ENCODE measurements around the gene LCE1D.

Gene LCE1D, protein sequence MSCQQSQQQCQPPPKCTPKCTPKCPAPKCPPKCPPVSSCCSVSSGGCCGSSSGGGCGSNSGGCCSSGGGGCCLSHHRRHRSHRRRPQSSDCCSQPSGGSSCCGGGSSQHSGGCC
- total RNA-seq = 0 reads per million in 4 experiments

DNA sequence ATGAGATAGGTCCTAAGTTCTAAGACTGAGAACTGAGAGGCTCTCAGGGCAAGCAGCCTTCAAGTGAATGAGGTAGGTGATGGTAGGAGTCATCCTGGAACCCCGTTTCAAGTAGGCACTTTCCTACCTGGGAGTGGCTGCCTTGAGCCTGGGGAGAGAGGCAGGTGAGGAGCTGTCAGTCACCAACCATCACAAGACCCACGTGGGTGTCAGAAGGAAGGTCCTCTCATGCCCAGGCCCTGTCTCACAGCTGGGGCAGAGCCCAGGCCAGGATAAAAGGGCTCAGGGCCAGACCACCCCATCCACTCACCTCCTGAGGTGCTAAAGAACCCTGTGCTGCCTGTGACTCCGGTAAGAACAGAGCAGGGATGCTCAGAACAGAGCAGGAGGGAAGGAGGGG, at the start of gene LCE1D:
Gene LCE1D, plus strand, starts transcription at position 301 of the 400 bp plus-strand sequence. CDS start 1,074 bp downstream, outside the sequence.
- no peak for DNase-seq

DNA sequence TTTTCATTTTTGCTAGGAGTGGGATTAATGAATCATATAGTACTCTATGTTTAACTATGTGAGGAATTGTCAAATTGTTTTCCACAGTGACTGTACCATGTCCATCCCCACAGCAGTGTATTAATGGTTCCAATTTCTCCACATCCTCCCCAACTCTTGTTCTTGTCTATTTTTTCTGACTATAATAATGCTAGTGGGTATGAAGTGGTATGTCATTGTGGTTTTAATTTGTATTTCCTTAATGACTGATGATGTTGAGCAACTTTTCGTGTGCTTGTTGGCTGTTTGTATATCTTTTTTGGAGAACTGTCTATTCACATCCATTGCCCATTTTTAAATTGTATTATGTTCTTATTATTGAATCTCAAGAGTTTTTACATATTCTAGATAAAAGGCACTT, 48.7 kb upstream of the LCE1D start:
- DNase-seq = no peak

DNA sequence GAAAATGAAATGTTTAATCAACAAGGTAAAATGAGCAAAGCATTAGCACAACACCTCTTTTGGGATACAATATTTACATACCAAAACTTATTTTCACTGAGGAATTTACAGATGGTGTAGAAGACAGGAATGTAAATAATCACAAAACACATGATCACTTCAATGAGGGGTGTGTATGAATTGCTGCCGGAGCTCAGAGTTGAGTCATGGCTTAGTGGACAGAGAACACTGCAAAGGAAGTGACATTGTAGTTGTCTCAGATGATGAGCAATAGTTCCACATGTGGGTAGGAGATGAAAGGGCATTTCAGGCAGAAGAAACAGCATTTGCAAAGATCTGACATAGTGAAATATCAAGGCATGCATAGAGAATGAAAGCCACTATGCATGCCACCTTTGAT, 44.3 kb upstream of the LCE1D start:
- DNase-seq = no peak

DNA sequence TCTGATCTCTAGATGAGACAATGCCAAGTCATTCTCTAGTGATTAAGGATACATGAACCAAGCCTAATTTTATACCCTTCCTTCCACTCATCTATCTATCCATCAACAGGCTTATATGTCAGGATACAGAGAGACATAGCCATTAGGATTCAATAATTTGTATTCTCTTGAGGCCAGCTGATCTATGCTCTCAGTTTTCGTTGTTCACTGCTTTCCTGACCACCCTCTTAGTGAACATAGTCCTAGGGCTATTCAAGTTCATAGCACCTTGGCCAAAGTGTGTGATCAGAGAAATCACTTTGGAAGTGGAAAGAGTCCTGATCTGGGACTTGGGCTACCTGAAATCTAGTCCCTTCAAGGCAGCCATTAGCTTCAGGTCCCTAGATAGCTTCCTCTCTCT, 42.9 kb upstream of the LCE1D start:
- DNase-seq = no peak

DNA sequence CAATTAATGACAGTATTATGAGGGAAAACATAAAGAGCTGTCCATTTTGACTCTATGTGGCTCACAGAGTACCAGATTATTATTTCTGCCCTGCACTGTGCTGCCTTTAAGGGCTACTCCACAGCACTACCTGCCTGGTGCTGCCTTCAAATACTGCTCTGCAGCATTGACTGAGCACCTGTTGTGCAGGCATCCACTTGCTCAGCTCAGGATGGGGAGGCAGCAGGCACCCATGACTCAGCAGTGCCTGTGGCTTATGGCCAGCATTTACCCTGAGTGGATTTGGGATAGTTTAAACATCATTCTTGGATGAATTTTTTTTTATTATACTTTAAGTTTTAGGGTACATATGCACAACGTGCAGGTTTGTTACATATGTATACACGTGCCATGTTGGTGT, 39.6 kb upstream of the LCE1D start:
- DNase-seq = no peak

DNA sequence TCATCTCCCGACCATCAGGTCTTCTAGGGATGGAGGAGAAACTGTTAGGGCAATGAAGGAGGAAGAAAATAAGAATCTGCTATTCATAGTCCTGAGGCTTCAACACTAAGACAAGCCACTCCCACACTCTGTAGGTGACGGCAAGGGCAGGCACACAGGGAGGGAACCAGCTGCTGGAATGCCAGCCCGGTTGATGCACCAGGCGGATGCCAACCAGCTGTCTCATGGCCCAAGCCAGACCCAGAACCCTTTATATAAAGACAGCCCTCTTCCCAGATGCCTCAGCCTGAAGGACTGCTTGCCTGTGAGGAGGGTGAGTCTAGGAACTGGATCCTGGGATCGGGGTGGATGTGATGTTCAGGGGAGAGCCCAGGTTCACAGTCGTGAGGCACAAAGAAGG, 38.8 kb upstream of the LCE1D start, which contains the start of gene KPRP:
Gene KPRP, plus strand, starts transcription at position 279 of the 400 bp plus-strand sequence. CDS start 1,564 bp downstream, outside the sequence.
- no peak for DNase-seq

DNA sequence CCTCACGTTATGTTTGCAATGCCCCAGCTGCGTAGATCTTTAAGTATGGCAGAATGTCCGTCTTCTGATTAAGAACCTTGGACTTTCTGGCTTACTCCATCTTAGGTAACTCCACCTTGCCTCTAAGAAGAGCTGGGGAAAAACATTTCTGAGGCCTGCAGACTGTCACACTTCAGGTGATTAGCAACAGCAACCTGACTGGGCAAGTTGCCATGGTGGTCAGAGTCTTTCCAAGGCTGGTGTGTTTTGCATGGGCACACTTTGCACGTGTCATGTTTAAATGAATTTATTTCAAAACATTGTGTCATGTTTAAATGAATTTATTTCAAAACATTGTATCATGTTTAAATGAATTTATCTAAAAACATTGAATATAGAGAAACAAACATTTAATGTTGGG, 37.9 kb upstream of the LCE1D start:
- DNase-seq = no peak

DNA sequence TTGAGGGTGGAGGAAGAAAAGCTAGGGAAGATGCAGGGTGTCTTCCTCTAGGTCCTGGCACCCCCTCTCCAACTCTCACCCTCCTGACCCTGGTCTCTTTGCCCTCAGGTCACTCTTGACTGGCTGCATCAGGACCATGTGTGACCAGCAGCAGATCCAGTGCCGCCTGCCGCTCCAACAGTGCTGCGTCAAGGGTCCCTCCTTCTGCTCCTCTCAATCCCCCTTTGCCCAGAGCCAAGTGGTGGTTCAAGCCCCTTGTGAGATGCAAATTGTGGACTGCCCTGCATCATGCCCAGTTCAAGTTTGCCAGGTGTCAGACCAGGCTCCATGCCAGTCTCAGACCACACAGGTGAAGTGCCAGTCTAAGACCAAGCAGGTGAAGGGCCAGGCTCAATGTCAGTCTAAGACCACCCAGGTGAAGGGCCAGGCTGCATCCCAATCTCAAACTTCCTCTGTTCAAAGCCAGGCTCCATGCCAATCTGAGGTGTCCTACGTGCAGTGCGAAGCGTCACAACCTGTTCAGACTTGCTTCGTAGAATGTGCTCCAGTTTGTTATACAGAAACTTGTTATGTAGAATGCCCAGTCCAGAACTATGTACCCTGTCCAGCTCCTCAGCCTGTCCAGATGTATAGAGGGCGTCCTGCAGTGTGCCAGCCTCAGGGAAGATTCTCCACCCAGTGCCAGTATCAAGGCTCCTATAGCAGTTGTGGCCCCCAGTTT, 36.9 kb upstream of the LCE1D start:
- DNase-seq = no peak

DNA sequence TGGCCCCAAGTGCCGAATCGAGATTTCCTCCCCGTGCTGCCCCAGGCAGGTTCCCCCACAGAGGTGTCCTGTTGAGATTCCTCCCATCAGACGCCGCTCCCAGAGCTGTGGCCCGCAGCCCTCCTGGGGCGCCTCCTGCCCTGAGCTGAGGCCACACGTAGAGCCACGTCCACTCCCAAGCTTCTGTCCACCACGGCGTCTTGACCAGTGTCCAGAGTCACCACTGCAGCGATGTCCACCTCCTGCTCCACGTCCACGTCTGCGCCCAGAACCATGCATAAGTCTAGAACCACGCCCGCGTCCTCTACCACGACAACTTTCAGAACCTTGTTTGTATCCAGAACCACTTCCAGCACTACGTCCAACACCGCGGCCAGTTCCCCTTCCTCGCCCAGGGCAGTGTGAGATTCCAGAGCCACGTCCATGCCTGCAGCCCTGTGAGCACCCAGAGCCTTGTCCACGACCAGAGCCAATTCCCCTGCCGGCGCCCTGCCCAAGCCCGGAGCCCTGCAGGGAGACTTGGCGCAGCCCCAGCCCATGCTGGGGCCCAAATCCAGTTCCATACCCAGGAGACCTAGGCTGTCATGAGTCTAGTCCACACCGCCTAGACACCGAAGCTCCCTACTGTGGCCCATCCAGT, 35.9 kb upstream of the LCE1D start:
- DNase-seq = no peak

DNA sequence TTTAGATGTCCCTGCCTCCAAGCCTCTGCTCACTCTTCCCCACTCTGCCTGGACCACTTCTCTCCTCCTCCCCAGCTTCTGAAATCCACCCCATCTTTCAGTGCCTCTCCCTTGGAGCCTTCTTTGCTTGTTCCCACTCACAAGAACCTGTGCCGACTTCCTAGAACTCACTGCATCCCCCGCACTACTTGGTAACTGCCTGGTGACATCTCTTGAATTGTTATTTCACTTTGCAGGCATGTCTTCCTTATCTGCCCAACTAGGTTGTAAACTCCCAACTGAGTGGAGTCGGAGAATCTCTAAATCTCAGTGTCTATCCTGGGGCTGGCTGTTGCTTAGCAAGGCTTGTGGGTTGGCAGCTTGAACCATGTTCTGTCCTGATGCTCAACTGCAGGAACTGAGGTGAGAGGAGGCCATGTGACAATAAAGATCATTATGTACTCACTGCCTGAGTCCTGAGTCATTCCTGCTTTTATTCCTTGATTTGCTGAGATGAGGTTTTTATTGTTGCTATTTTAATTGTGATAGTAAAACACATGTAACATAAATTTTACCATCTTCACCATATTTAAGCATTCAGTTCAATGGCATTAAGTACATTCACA, 34.8 kb upstream of the LCE1D start:
- no peak for DNase-seq

DNA sequence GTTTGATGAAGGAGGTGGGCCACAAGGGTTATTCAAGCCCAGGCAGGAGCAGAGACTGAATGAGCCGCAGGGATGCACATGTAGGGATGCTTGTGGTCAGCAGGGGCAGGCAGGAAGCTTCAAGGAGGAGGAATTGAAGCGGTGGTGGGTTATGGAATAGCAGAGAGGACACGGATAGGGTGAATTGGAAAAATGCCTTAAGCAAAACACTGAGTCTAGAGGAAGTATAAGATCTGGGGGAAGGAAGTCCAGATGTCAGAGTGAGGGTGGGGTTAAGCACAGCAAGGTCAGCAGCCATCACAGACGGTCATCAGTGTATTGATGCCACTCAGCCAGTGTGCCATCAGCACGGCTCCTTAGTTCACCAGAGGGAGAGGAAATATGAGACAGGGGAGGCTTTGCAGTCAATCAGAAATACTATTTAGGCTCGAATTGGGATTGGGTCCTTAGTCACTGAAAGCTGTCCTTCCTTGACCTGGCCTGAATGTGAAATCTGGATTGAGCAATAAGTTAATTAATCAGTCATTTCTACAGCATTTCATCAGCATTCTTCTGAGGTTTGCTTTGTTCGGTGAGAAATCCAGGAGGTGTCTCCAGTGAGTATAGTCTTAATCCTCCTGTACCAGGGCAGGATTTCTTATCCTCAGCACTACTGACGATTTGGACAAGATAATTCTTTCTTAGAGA, 27.5 kb upstream of the LCE1D start:
- no peak for DNase-seq

DNA sequence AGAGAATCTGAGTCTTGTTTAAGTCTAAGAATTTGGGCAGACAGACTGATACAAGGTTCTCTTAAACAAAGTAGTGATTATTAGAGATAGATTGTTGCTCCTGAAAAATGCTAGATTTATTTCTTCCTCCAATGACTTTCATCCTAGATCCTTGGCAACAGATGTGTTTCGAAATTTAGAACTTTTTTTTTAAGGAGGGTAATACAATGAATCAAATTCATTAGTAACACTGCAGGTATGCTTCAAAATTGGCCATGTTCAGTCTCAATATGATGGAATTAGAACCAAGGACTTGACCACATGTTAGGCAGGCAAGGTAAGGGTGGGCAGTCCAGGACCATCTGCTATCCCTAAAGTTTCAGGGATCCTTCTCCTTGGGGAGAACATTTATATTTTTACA, 26.1 kb upstream of the LCE1D start:
- DNase-seq = no peak

DNA sequence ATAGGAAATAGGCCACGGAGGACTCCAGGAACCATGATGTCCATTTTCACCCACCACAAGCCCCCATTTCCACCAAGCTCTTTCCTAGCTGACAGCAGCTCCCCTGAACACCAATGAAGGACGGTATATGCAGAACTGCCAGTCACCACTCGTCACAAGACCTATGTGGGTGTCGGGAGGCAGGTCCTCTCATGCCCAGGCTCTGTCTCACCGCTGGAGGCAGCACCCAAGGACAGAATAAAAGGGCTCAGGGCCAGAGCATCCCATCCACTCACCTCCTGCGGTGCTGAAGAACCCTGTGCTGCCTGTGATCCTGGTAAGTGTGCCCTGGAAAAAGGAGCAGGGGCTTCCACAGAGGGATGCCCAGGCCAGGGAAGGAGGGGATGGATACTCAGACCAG, 21.6 kb upstream of the LCE1D start, which contains the start of gene LCE1F:
Gene LCE1F, plus strand, starts transcription at position 266 of the 400 bp plus-strand sequence. CDS start 1,232 bp downstream, outside the sequence.
- DNase-seq = no peak

DNA sequence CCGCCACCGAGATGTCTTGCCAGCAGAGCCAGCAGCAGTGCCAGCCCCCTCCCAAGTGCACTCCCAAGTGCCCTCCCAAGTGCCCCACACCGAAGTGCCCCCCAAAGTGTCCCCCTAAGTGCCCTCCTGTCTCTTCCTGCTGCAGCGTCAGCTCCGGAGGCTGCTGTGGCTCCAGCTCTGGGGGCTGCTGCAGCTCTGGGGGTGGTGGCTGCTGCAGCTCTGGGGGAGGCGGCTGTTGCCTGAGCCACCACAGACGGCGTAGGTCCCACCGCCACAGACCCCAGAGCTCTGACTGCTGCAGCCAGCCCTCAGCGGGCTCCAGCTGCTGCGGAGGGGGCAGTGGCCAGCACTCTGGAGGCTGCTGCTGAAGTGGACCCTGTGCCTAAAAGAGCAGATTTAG, 20.2 kb upstream of the LCE1D start:
- no peak for DNase-seq

DNA sequence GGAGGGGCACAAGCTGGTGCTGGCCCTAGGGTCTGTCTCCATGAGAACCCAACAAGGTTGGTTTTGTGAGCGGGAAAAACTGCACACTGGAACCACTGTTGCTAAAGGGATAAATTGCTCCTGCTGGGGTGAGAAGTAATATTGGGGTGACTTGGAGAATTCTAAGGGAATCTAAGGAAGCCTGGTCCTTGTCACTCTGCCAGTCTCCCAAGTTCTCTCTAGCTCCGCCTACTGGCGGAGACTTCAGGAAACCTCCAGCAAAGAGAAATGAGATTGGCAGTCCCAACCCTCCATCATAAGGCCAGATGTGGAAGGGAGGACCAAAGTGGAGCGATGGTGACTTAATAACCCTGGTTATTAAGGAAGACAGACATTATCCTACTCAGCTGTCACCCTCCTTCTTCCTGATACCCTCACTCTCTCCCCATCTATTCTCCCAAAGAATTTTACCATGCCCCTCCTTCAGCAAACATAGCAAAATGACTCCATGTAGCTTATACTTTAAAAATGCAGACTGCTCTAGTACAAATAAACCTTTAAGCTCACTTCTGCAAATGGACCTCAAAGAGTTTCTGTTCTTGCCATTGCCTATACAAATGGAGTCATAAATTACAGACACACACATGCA, 18.9 kb upstream of the LCE1D start:
- DNase-seq = no peak

DNA sequence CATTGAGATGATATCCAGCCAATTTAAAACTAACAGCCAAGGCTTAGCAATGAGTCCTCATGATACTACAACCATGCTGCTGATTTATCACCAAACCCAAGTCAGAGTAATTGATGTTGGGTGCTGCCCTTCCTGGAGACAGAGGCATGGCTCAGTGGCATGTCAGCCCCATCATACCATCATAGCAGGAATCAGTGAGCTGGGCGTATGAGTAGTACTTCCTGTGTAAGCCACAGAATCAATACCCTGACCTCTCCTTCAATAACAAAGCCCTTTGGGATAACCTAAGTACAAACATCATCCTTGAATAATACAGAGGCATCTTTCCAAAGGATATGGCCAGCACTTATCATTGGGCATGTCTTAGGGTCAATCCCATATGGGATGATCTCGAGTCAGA, 13.4 kb upstream of the LCE1D start:
- no peak for DNase-seq

DNA sequence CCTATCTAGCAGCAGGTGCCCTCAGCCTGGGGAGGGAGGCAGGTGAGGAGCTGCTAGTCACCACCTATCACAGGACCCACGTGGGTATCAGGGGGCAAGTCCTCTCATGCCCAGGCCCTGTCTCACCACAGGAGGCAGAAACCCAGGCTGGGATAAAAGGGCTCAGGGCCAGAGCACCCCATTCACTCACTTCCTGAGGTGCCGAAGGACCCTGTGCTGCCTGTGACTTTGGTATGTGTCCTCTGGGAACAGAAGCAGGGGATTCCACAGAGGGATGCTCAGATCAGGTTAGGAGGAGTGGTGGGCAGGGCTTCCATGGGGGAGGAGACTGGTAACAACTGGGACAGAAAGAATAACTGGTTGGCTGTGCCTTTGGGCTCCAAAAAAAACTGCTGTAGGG, 10.4 kb upstream of the LCE1D start, which contains the start of gene LCE1E:
Gene LCE1E, plus strand, starts transcription at position 181 of the 400 bp plus-strand sequence. CDS start 1,043 bp downstream, outside the sequence.
- DNase-seq = no peak

DNA sequence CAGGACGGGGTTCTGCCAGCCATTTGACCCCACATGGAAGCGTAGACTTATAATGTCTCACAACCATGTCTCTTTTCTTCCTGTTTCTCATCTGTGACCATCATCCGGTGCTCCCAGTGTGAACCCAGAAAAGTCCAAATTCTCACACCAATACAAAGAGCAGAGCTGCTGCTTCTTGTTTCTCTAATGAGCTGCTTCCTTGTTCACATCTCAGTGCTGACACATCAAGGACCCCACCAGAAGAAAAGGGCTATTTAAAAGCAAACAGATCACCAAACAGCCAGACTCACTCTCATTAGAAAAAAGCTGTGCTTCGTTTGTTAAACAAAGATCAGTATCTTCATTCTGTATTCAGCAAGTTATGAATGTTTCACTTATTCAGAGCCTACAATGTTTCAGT, 835 bp upstream of the LCE1D start:
- no peak for DNase-seq

DNA sequence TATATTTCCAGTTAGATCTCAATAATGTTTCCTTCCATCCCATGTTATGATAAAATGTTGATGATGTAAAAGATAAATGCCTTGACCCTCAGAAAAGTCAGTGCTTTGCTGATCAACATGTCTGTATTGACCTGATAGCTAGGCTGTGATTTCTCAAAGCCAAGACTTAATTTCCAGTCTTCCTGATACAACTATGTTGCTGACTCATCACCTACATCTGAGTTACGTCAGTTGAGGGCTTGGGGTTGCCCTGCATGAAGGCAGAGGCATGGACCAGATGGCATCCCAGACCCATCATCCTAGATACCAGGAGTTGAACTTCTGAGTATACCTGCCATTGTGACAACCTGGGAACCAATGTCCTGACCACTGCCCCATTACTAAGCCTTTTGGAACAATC, 4.8 kb downstream of the LCE1D start:
- no peak for DNase-seq

DNA sequence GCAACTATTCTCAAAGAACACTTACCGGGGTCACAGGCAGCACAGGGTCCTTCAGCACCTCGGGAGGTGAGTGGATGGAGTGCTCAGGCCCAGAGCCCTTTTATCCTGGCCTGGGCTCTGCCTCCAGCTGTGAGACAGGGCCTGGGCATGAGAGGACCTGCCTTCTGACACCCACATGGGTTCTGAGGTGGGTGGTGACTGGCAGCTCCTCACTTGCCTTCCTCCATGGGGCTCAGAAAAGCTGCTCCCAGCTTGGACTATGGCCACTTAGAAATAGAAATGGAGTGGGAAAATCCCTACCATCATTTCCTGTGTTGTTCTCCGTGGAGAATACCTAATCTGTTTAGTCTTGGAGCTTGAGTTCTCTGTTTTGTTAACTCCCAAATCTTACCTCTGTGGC, 10.1 kb downstream of the LCE1D start, which contains the start of gene LCE1C:
Gene LCE1C, minus strand, starts transcription at position 76 of the 400 bp plus-strand sequence. CDS start 1,173 bp downstream, outside the sequence.
- DNase-seq = no peak

DNA sequence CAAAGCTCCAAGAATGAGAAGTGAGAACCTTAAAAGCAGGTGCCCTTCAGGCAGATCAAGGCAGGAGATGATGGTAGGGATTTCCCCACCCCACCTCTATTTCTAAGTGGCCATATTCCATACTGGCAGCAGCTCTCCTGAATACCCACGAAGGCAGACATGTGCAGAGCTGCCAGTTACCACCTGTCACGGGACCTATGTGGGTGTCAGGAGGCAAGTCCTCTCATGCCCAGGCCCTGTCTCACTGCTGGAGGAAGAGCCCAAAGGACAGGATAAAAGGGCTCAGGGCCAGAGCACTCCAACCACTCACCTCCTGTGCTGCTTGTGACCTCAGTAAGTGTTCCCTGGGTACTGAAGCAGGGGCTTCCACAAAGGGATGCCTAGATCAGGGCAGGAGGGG, 14.5 kb downstream of the LCE1D start:
- DNase-seq = no peak

DNA sequence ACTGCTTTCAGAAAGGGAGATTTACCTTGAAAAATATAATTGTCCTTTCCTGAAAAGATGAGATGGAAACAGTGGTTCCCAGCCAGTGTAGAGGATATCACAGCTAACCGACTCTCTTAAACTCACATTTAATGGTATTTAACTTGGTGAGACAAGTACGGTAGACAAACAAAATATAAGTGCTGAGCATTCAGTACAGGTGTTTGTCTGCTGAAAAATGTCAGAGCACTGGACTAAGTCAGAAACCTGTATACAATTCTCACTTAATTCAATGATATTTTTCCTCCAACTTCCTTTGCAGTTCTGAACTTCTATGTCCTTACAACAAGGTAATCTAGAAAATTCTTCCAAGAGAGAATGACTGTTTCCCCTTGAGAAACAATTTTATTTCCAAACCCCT, 15.2 kb downstream of the LCE1D start, which contains the start of gene LCE1B:
Gene LCE1B, plus strand, starts transcription at position 301 of the 400 bp plus-strand sequence. CDS start 476 bp downstream, outside the sequence.
- no peak for DNase-seq

Measured in effector CD8-positive, alpha-beta T cell (primary cell).